SK-N-SH (cell line): ENCODE data around the gene NYNRIN. TPM values are rescaled to one million over a fixed set of nuclear protein-coding genes. Genes with fewer than 3 reads are reported as not detected.

Experiments
- CTCF ChIA-PET: fragments of 300-600, 350-600 bp; formaldehyde crosslinking; extraction: SDS; loops from one replicate; lab custom pipeline; 2021; lab: Yijun Ruan, JAX
- POLR2A ChIA-PET: fragments of 350-600 bp; sonication (Branson Sonifier 250); formaldehyde crosslinking; extraction: SDS; loops from one replicate; lab custom pipeline; 2020; ENCODE audit warnings: antibody characterized with exemption, inconsistent platforms; lab: Yijun Ruan, JAX
- DNase-seq: peaks from one replicate; pipeline ENCODE4 v3.0.0; 2012
- H2AFZ ChIP-seq: fragments of 200-600 bp; sonication (generic); 2 replicates; pipeline ENCODE4 v1.8.1; 2016; ENCODE audit warnings: antibody characterized with exemption, mild to moderate bottlenecking, low read depth
- H3F3A ChIP-seq: fragments of 200-600 bp; sonication (generic); replicated peaks from 2 replicates; pipeline ENCODE3; 2016; ENCODE audit warnings: antibody characterized with exemption, mild to moderate bottlenecking; ENCODE audit not compliant: insufficient read depth
- H3K27ac ChIP-seq, 2 experiments: fragments of 200-500 bp in 1 of 2; fragments of 200-600 bp in 1 of 2; sonication (Bioruptor generic) in 1 of 2; sonication (generic), shearing (Covaris generic) in 1 of 2; 2 replicates each; pipeline versions ENCODE4 v1.5.1 to v1.6.1; 2014 to 2016; ENCODE audit warnings: low read depth in 2 of 2, inconsistent platforms in 1 of 2, low read length in 1 of 2, mild to moderate bottlenecking in 1 of 2, mixed read lengths in 1 of 2
- H3K27me3 ChIP-seq: fragments of 200-600 bp; sonication (generic), shearing (Covaris generic); 2 replicates; pipeline ENCODE4 v1.6.1; 2016; ENCODE audit warnings: mixed run types; ENCODE audit not compliant: insufficient read depth
- H3K36me3 ChIP-seq, 2 experiments: fragments of 200-500 bp in 1 of 2; fragments of 200-600 bp in 1 of 2; sonication (Bioruptor generic) in 1 of 2; sonication (generic) in 1 of 2; replicated peaks in 1 of 2; 2 replicates each; pipeline versions ENCODE3 to v1.5.1; 2014 to 2016; ENCODE audit warnings: low read length in 1 of 2, mild to moderate bottlenecking in 1 of 2; ENCODE audit not compliant: insufficient read depth in 2 of 2, control insufficient read depth in 1 of 2
- H3K4me1 ChIP-seq, 2 experiments: fragments of 200-500 bp in 1 of 2; fragments of 200-600 bp in 1 of 2; sonication (Bioruptor generic) in 1 of 2; sonication (generic), shearing (Covaris generic) in 1 of 2; 2 replicates each; pipeline versions ENCODE4 v1.5.1 to v1.6.1; 2014 to 2016; ENCODE audit warnings: low read depth in 1 of 2, low read length in 1 of 2, mixed run types in 1 of 2; ENCODE audit not compliant: insufficient read depth in 2 of 2, control insufficient read depth in 1 of 2
- H3K4me2 ChIP-seq: fragments of 200-600 bp; sonication (generic), shearing (Covaris generic); 2 replicates; pipeline ENCODE4 v1.6.1; 2017; ENCODE audit warnings: mixed run types
- H3K4me3 ChIP-seq, 2 experiments: fragments of 200-500 bp in 1 of 2; fragments of 200-600 bp in 1 of 2; sonication (Bioruptor generic) in 1 of 2; sonication (generic), shearing (Covaris generic) in 1 of 2; 2 replicates each; pipeline versions ENCODE4 v1.5.1 to v1.8.1; 2014 to 2016; ENCODE audit warnings: low read depth in 2 of 2, inconsistent platforms in 1 of 2, low read length in 1 of 2, mild to moderate bottlenecking in 1 of 2, mixed read lengths in 1 of 2, moderate library complexity in 1 of 2
- H3K79me2 ChIP-seq: fragments of 200-600 bp; sonication (generic); 2 replicates; pipeline ENCODE4 v1.8.1; 2017; ENCODE audit warnings: mild to moderate bottlenecking; ENCODE audit not compliant: insufficient read depth
- H3K9ac ChIP-seq: fragments of 200-600 bp; sonication (generic); 2 replicates; pipeline ENCODE4 v1.6.1; 2017; ENCODE audit warnings: mixed run types
- H3K9me2 ChIP-seq: fragments of 200-600 bp; sonication (generic); 2 replicates; pipeline ENCODE4 v1.6.1; 2017; ENCODE audit warnings: mixed run types
- H3K9me3 ChIP-seq: fragments of 200-600 bp; sonication (generic); 2 replicates; pipeline ENCODE4 v1.6.1; 2017; ENCODE audit warnings: mixed run types, mild to moderate bottlenecking, moderate library complexity
- H4K20me1 ChIP-seq: fragments of 200-600 bp; sonication (generic); 2 replicates; pipeline ENCODE4 v1.6.1; 2017; ENCODE audit warnings: mild to moderate bottlenecking, mixed run types; ENCODE audit not compliant: insufficient read depth
- CTCF ChIP-seq: fragments of 200-600 bp; sonication (generic); IDR thresholded peaks from 2 replicates; pipeline ENCODE4 v1.6.1; 2017; ENCODE audit warnings: antibody characterized with exemption, mild to moderate bottlenecking, moderate library complexity
- GABPA ChIP-seq: IDR thresholded peaks from 2 replicates; pipeline ENCODE4 v1.4.0; 2012; ENCODE audit warnings: low read depth, mild to moderate bottlenecking
- MEF2A ChIP-seq: IDR thresholded peaks from 2 replicates; pipeline ENCODE4 v1.4.0; 2012; ENCODE audit warnings: low read depth, borderline replicate concordance
- MXI1 ChIP-seq: IDR thresholded peaks from 2 replicates; pipeline ENCODE4 v1.6.1; 2012; ENCODE audit warnings: mild to moderate bottlenecking, low read depth, low read length, improper control_type of control experiment
- NFIC ChIP-seq: IDR thresholded peaks from 2 replicates; pipeline ENCODE4 v1.4.0; 2012; ENCODE audit warnings: borderline replicate concordance
- NRF1 ChIP-seq: IDR thresholded peaks from 2 replicates; pipeline ENCODE4 v1.6.1; 2012; ENCODE audit warnings: low read depth, mild to moderate bottlenecking, low read length
- PBX3 ChIP-seq: IDR thresholded peaks from 2 replicates; pipeline ENCODE4; 2012
- POLR2AphosphoS5 ChIP-seq: IDR thresholded peaks from 2 replicates; pipeline ENCODE4 v1.6.1; 2012; ENCODE audit warnings: low read depth, low read length
- SMC3 ChIP-seq: IDR thresholded peaks from 2 replicates; pipeline ENCODE4 v1.6.1; 2012; ENCODE audit warnings: low read depth, low read length, improper control_type of control experiment
- TCF12 ChIP-seq: IDR thresholded peaks from 2 replicates; pipeline ENCODE4 v1.4.0; 2012
- TEAD4 ChIP-seq: IDR thresholded peaks from 2 replicates; pipeline ENCODE4 v1.4.0; 2012; ENCODE audit warnings: mild to moderate bottlenecking, borderline replicate concordance; ENCODE audit not compliant: insufficient read depth
- WGBS: methylation state at CpG from one replicate; pipeline ENCODE4 v1.1.6; 2017; ENCODE audit warnings: low lambda C conversion rate; 5-methylcytosine and 5-hydroxymethylcytosine counted together
- polyA plus RNA-seq, 3 experiments: library from polyadenylated mRNA; depleted of rRNA; stranded (reverse); fragments of >200 nt; gene quantifications; 2 replicates each; pipeline ENCODE4 v1.2.3, GENCODE V29; 2012
- TF ChIP-seq, protein P1 (sequence below): fragments of 150-350 bp; IDR thresholded peaks from 2 replicates; pipeline ENCODE4 v1.6.1; 2017; ENCODE audit warnings: antibody characterized with exemption, low read length, low read depth, borderline replicate concordance
- TF ChIP-seq, protein P2 (sequence below): IDR thresholded peaks from 2 replicates; pipeline ENCODE4 v1.4.0; 2012; ENCODE audit warnings: low read depth, borderline replicate concordance
- TF ChIP-seq, protein P3 (sequence below): IDR thresholded peaks from 2 replicates; pipeline ENCODE4 v1.6.1; 2012; ENCODE audit warnings: mild to moderate bottlenecking, low read depth, low read length, moderate library complexity
- TF ChIP-seq, protein P4 (sequence below): fragments of 150-350 bp; IDR thresholded peaks from 2 replicates; pipeline ENCODE4 v1.6.1; 2016; ENCODE audit warnings: mild to moderate bottlenecking, low read depth, low read length
- TF ChIP-seq, protein P5 (sequence below): IDR thresholded peaks from 2 replicates; pipeline ENCODE4 v1.4.0; 2012; ENCODE audit warnings: low read depth

The NYNRIN gene
- polyA plus RNA-seq, 1 of the 3 experiments (the other 2 are of a cell fraction) = 4.8 TPM

DNA sequence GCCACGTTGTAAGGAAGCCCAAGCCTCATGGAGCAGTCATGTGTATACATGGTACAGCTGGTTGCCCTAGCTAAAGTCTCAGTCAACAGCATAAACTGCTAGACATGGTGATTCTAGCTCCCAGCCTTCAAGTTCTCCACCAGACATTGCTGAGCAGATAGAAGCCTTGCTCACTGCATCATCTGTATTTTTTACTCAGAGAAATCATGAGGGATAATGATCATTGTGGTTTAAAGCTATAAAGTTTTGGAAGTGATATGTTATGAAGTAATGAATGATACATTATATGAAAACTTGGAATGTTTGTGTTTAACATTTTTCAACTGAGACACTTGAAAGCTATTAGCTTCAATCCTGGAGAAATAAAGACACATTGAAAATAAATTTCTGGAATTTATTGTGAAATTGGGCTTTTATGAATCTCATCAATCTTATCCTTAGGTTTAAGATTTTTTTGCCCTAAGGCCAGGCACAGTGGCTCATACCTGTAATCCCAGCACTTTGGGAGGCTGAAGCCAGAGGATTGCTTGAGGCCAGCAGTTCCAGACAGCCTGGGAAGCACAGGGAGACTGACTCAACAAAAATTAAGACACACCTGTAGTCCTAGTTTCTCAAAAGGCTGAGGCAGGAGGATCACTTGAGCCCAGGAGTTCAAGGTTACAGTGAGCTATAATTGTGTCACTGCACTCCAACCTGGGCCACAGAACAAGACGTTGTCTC is 36.4 kb upstream of the NYNRIN start:
- H3K4me1 ChIP-seq = peaks cover 11% of the 10 kb centered on the region in 2 experiments; a peak in 3 of 4 replicates
- TF ChIP-seq, protein P1, sequence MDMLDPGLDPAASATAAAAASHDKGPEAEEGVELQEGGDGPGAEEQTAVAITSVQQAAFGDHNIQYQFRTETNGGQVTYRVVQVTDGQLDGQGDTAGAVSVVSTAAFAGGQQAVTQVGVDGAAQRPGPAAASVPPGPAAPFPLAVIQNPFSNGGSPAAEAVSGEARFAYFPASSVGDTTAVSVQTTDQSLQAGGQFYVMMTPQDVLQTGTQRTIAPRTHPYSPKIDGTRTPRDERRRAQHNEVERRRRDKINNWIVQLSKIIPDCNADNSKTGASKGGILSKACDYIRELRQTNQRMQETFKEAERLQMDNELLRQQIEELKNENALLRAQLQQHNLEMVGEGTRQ = no peak
- TF ChIP-seq NRF1 (no peak), SMC3 (no peak), TCF12 (no peak), NFIC (no peak), CTCF (no peak), PBX3 (no peak), POLR2AphosphoS5 (no peak), TEAD4 (no peak), MXI1 (no peak), MEF2A (no peak), GABPA (no peak)
- TF ChIP-seq, protein P2, sequence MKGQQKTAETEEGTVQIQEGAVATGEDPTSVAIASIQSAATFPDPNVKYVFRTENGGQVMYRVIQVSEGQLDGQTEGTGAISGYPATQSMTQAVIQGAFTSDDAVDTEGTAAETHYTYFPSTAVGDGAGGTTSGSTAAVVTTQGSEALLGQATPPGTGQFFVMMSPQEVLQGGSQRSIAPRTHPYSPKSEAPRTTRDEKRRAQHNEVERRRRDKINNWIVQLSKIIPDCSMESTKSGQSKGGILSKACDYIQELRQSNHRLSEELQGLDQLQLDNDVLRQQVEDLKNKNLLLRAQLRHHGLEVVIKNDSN = no peak
- TF ChIP-seq, protein P3, sequence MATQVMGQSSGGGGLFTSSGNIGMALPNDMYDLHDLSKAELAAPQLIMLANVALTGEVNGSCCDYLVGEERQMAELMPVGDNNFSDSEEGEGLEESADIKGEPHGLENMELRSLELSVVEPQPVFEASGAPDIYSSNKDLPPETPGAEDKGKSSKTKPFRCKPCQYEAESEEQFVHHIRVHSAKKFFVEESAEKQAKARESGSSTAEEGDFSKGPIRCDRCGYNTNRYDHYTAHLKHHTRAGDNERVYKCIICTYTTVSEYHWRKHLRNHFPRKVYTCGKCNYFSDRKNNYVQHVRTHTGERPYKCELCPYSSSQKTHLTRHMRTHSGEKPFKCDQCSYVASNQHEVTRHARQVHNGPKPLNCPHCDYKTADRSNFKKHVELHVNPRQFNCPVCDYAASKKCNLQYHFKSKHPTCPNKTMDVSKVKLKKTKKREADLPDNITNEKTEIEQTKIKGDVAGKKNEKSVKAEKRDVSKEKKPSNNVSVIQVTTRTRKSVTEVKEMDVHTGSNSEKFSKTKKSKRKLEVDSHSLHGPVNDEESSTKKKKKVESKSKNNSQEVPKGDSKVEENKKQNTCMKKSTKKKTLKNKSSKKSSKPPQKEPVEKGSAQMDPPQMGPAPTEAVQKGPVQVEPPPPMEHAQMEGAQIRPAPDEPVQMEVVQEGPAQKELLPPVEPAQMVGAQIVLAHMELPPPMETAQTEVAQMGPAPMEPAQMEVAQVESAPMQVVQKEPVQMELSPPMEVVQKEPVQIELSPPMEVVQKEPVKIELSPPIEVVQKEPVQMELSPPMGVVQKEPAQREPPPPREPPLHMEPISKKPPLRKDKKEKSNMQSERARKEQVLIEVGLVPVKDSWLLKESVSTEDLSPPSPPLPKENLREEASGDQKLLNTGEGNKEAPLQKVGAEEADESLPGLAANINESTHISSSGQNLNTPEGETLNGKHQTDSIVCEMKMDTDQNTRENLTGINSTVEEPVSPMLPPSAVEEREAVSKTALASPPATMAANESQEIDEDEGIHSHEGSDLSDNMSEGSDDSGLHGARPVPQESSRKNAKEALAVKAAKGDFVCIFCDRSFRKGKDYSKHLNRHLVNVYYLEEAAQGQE = no peak
- TF ChIP-seq, protein P4, sequence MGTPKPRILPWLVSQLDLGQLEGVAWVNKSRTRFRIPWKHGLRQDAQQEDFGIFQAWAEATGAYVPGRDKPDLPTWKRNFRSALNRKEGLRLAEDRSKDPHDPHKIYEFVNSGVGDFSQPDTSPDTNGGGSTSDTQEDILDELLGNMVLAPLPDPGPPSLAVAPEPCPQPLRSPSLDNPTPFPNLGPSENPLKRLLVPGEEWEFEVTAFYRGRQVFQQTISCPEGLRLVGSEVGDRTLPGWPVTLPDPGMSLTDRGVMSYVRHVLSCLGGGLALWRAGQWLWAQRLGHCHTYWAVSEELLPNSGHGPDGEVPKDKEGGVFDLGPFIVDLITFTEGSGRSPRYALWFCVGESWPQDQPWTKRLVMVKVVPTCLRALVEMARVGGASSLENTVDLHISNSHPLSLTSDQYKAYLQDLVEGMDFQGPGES = no peak
- TF ChIP-seq, protein P5, sequence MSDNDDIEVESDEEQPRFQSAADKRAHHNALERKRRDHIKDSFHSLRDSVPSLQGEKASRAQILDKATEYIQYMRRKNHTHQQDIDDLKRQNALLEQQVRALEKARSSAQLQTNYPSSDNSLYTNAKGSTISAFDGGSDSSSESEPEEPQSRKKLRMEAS = no peak
- no peaks in the 10 kb centered on the region for H3K9me3 ChIP-seq
- peaks cover 23% of the 10 kb centered on the region for H3F3A ChIP-seq
- no peak for DNase-seq
- CTCF ChIA-PET = interaction anchor here (1.0 to 8.5 kb wide), 8 partner anchors 10 to 119 kb away, joined by 3 to 77 read pairs (median 6); partner anchors contain the start of genes ADCY4, CIDEB and KHNYN
- H3K9me2 ChIP-seq = no peaks in the 10 kb centered on the region
- H2AFZ ChIP-seq = no peak overlapping the region
- H3K27me3 ChIP-seq = peaks cover 11% of the 10 kb centered on the region; the same call in 1 of the 2 replicates
- no peak overlapping the region for H3K9ac ChIP-seq
- H3K27ac ChIP-seq = no peak overlapping the region
- no peaks in the 10 kb centered on the region for H3K79me2 ChIP-seq
- H3K4me2 ChIP-seq = no peak overlapping the region
- no peaks in the 10 kb centered on the region for H4K20me1 ChIP-seq
- POLR2A ChIA-PET = interaction anchor here (1.1 to 1.5 kb wide), 2 partner anchors 69 kb away, joined by 3 to 4 read pairs; no protein-coding TSS in a partner anchor
- H3K36me3 ChIP-seq = no peaks in the 10 kb centered on the region
- no peak overlapping the region for H3K4me3 ChIP-seq
- 26% methylated on average over 2 of the region's 2 CpGs for WGBS
